ENCODE data around the gene RNF38. TPM values are rescaled to one million over a fixed set of nuclear protein-coding genes. Genes with fewer than 3 reads are reported as not detected.

The RNF38 gene
- total and polyA plus RNA-seq, 9 of the 15 experiments (the other 6 are each of a cell fraction or from before 2014, with no cell fraction given) = 1.6 to 9.8 (median 4.5) TPM

DNA sequence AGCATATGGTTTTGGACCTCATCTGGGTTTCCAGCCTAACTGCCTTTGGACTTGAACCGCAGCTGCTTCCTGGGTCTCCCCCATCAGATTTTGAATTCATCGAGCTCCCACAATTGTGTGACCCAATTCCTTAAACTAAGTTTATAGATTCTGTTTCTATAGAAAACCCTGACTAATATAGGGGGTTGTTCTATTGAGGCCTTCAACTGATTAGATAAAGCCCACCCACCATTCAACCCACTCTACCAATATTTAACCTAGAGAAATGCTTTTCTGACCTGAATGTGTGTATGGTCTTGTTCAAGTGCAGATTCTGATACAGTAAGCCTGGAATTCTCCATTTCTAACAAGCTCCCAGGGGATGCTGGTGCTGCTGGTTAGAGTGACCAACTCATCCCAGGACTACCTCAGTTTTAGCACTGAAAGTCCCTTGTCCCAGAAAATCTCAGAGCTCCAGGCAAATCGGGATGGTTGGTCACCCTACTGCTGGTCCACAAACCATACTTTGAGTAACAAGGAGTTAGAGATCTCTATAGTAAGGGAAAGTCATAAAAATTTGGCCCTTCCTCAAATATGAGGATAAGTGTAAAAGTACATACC is 110.1 kb downstream of the RNF38 start:
- POLR2A ChIA-PET = interaction anchor here (0.7 to 1.4 kb wide), 3 partner anchors 11 to 162 kb away, joined by 3 to 5 read pairs (median 3); no protein-coding TSS in a partner anchor
- Histone ChIP-seq H3K9me3 (replicated peaks; ENCODE audit: control insufficient read depth, insufficient read depth, low read depth, low read length) (no peaks in the 10 kb centered on the region), H3K9me1 (ENCODE audit: control insufficient read depth, insufficient read depth, low read length) (no peaks in the 10 kb centered on the region), H2AFZ (ENCODE audit: low read depth, low read length) (no peak overlapping the region), H3K9ac (ENCODE audit: insufficient read depth in 1 of 2, low read depth in 2 of 2, low read length in 2 of 2) (no peak overlapping the region), H3K4me1 (replicated peaks in 1 of 2; ENCODE audit: control insufficient read depth in 2 of 2, insufficient read depth in 2 of 2, low read length in 2 of 2) (no peaks in the 10 kb centered on the region; a peak in 1 of 5 replicates), H3K4me3 (no peak overlapping the region), H4K20me1 (replicated peaks; ENCODE audit: control insufficient read depth, insufficient read depth, low read length) (no peaks in the 10 kb centered on the region), H3K36me3 (ENCODE audit: control insufficient read depth, insufficient read depth, low read length) (no peaks in the 10 kb centered on the region), H3K4me2 (ENCODE audit: insufficient read depth, low read length) (no peak overlapping the region), H3K27me3 (ENCODE audit: control insufficient read depth in 2 of 2, insufficient read depth in 2 of 2, low read length in 2 of 2) (no peaks in the 10 kb centered on the region), H3K79me2 (ENCODE audit: control insufficient read depth, insufficient read depth, low read length) (no peaks in the 10 kb centered on the region), H3K27ac (ENCODE audit: extremely low read depth, low read depth, low read length) (no peak overlapping the region)
- WGBS (ENCODE audit: insufficient coverage, low coverage, missing lambda C conversion rate) = 22% methylated on average over 3 of the region's 3 CpGs
- TF ChIP-seq, protein P1, sequence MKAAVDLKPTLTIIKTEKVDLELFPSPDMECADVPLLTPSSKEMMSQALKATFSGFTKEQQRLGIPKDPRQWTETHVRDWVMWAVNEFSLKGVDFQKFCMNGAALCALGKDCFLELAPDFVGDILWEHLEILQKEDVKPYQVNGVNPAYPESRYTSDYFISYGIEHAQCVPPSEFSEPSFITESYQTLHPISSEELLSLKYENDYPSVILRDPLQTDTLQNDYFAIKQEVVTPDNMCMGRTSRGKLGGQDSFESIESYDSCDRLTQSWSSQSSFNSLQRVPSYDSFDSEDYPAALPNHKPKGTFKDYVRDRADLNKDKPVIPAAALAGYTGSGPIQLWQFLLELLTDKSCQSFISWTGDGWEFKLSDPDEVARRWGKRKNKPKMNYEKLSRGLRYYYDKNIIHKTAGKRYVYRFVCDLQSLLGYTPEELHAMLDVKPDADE (conservative IDR thresholded peaks at IDR 0.05; ENCODE audit: control insufficient read depth, low read depth, low read length) = no peak
- peak; percentile 83 for TF ChIP-seq ZNF134 (CRISPR knock-in tag; conservative IDR thresholded peaks at IDR 0.05)
- in situ Hi-C loops (cut with MboI) = no loop called here
- BruUV-seq (replicated peaks) = no TSS peak
- CTCF ChIA-PET (ENCODE audit: low intra/inter-chr PET ratio) = no interaction called here
- ATAC-seq = no peak
- intact Hi-C loops (cut with micrococcal nuclease) = no loop called here
- no peak for DNase-seq (ENCODE audit: extremely low read depth in 1 of 4, low spot score in 3 of 4)
- no peak for FAIRE-seq

- no peak for ATAC-seq
- 23% methylated on average over 3 of the region's 3 CpGs for WGBS (ENCODE audit: insufficient coverage, low coverage, missing lambda C conversion rate)
- H2AFZ ChIP-seq (ENCODE audit: low read depth, low read length) = no peak overlapping the region
- no peak overlapping the region for H3K27ac ChIP-seq (ENCODE audit: extremely low read depth, low read depth, low read length)
- H3K9ac ChIP-seq (ENCODE audit: insufficient read depth in 1 of 2, low read depth in 2 of 2, low read length in 2 of 2) = no peak overlapping the region; a peak in 1 of 4 replicates
- H3K4me2 ChIP-seq (ENCODE audit: insufficient read depth, low read length) = no peak overlapping the region
- H3K27me3 ChIP-seq (ENCODE audit: control insufficient read depth in 2 of 2, insufficient read depth in 2 of 2, low read length in 2 of 2) = no peaks in the 10 kb centered on the region
- in situ Hi-C loops (cut with MboI) = no loop called here
- ChIA-PET POLR2A (interaction anchor here (0.6 to 0.7 kb wide), 2 partner anchors 29 to 48 kb away, joined by 3 read pairs; no protein-coding TSS in a partner anchor), CTCF (ENCODE audit: low intra/inter-chr PET ratio) (no interaction called here)
- H4K20me1 ChIP-seq (replicated peaks; ENCODE audit: control insufficient read depth, insufficient read depth, low read length) = no peaks in the 10 kb centered on the region
- intact Hi-C loops (cut with micrococcal nuclease) = no loop called here
- no peak for FAIRE-seq
- no peak overlapping the region for H3K4me3 ChIP-seq
- no peak for DNase-seq (ENCODE audit: extremely low read depth in 1 of 4, low spot score in 3 of 4)
- no peaks in the 10 kb centered on the region for H3K36me3 ChIP-seq (ENCODE audit: control insufficient read depth, insufficient read depth, low read length)
- H3K4me1 ChIP-seq (replicated peaks in 1 of 2; ENCODE audit: control insufficient read depth in 2 of 2, insufficient read depth in 2 of 2, low read length in 2 of 2) = no peaks in the 10 kb centered on the region; a peak in 1 of 5 replicates
- no TSS peak for BruUV-seq (replicated peaks)
- H3K9me3 ChIP-seq (replicated peaks; ENCODE audit: control insufficient read depth, insufficient read depth, low read depth, low read length) = no peaks in the 10 kb centered on the region
- no peaks in the 10 kb centered on the region for H3K79me2 ChIP-seq (ENCODE audit: control insufficient read depth, insufficient read depth, low read length)
- H3K9me1 ChIP-seq (ENCODE audit: control insufficient read depth, insufficient read depth, low read length) = no peaks in the 10 kb centered on the region
- TF ChIP-seq KHSRP (IDR thresholded peaks at IDR 0.05) (no peak), DDX20 (tag; IDR thresholded peaks at IDR 0.05; ENCODE audit: low read depth) (no peak), ZNF511 (CRISPR knock-in tag; IDR thresholded peaks at IDR 0.05) (no peak), PURB (CRISPR knock-in tag; IDR thresholded peaks at IDR 0.05; ENCODE audit: low read depth) (no peak), LARP7 (IDR thresholded peaks at IDR 0.05) (no peak), FOXJ2 (tag; IDR thresholded peaks at IDR 0.05) (no peak), FOSL1 (tag; conservative IDR thresholded peaks at IDR 0.05) (no peak), ARID3A (IDR thresholded peaks at IDR 0.05; ENCODE audit: borderline replicate concordance, low read depth, low read length) (no peak)
- TF ChIP-seq, protein P2, sequence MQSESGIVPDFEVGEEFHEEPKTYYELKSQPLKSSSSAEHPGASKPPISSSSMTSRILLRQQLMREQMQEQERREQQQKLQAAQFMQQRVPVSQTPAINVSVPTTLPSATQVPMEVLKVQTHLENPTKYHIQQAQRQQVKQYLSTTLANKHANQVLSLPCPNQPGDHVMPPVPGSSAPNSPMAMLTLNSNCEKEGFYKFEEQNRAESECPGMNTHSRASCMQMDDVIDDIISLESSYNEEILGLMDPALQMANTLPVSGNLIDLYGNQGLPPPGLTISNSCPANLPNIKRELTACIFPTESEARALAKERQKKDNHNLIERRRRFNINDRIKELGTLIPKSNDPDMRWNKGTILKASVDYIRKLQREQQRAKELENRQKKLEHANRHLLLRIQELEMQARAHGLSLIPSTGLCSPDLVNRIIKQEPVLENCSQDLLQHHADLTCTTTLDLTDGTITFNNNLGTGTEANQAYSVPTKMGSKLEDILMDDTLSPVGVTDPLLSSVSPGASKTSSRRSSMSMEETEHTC (IDR thresholded peaks at IDR 0.05) = no peak
Measured at GRCh38 chr9:36288070-36288469, 112.0 kb downstream of the RNF38 start.

Measured in K562 (cell line).